Kidney epithelial cell (primary cell): ENCODE results near the gene EVL. TPM values are rescaled to one million over a fixed set of nuclear protein-coding genes. Genes with fewer than 3 reads are reported as not detected.

ENCODE experiments used
- DNase-seq: peaks from one replicate; pipeline ENCODE4 v3.0.0-alpha.2; 2010; ENCODE audit warnings: low read depth
- H3K27me3 ChIP-seq: 2 replicates; pipeline ENCODE4 v1.6.0; 2011; ENCODE audit warnings: low read length; ENCODE audit not compliant: control insufficient read depth, insufficient read depth
- H3K36me3 ChIP-seq: 2 replicates; pipeline ENCODE4 v1.5.1; 2011; ENCODE audit warnings: low read length; ENCODE audit not compliant: control insufficient read depth, insufficient read depth
- H3K4me3 ChIP-seq: 2 replicates; pipeline ENCODE4 v1.5.1; 2011; ENCODE audit warnings: low read depth, mild to moderate bottlenecking, control low read depth, low read length
- total RNA-seq: library from RNA; depleted of rRNA; stranded (reverse); fragments of >200 nt; gene quantifications from 2 replicates; pipeline ENCODE4 v1.2.3, GENCODE V29; 2015
- TF ChIP-seq, protein P1 (sequence below): IDR thresholded peaks from 2 replicates; pipeline ENCODE4 v1.5.1; 2011; ENCODE audit warnings: mild to moderate bottlenecking, moderate library complexity, low read length, control low read depth, inconsistent platforms; ENCODE audit not compliant: insufficient read depth, poor library complexity, severe bottlenecking

The EVL gene
- total RNA-seq, 1 donor from 2014 or later = 42.4 TPM

DNA sequence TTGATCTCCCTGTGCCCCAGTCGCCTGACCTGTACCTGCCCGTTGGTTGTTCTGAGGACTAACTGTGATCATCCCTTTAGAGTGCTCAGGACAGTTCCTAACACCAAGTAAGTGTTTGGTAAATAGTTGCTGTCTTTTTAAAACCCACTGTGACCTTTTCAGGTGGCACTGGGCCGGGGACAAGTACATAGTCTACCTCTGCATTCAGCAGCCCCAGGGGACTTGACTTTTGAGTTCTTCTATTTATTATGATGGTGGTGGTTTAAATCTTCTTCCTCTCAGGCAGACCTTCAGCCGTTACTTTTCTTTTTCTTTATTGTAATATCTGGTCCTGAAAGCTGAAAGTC, 38.8 kb downstream of the EVL start:
- H3K27me3 ChIP-seq = no peaks in the 10 kb centered on the region

DNA sequence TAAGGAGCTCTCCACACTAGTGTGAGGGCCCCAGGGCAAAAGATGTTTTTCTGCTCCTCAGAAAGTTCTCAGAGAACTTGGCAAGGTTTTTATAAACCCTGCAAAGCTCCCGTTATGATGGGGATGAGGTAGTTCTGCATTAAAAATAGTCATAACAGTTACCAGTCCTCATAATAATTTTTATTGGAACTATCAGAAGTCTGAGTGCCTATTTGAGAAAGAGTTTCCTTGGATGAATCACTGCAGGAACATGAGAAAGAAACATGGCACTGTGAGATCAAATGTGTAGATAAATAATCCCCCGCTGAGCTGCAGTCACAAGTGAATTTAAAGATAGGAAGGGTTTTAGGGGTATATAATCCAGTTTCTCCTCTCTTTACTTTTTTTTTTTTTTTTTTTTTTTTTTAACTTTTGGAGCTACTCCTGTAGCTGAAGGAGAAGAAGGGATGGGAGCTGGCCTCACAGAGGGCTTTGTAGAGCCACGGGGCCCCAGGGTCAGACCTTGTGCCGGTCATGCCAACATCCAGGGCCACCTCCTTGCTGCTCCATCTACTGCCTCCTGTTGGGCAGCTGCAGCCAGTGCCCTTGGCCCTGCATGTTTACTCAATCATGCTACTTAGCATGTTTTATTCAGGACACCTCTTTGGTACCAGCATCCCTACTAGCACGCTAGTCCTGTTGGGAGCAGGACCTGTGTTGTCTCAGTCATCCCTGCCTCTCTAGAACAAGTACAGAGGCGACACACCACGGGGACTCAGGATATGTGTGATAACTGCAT, 39.5 kb downstream of the EVL start:
- Histone ChIP-seq H3K4me3 (no peak overlapping the region), H3K27me3 (no peaks in the 10 kb centered on the region), H3K36me3 (no peaks in the 10 kb centered on the region)
- DNase-seq = no peak
- TF ChIP-seq, protein P1, sequence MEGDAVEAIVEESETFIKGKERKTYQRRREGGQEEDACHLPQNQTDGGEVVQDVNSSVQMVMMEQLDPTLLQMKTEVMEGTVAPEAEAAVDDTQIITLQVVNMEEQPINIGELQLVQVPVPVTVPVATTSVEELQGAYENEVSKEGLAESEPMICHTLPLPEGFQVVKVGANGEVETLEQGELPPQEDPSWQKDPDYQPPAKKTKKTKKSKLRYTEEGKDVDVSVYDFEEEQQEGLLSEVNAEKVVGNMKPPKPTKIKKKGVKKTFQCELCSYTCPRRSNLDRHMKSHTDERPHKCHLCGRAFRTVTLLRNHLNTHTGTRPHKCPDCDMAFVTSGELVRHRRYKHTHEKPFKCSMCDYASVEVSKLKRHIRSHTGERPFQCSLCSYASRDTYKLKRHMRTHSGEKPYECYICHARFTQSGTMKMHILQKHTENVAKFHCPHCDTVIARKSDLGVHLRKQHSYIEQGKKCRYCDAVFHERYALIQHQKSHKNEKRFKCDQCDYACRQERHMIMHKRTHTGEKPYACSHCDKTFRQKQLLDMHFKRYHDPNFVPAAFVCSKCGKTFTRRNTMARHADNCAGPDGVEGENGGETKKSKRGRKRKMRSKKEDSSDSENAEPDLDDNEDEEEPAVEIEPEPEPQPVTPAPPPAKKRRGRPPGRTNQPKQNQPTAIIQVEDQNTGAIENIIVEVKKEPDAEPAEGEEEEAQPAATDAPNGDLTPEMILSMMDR = no peak

More for the DNA sequence above, 38.8 kb downstream of the EVL start:
- TF ChIP-seq, protein P1 = no peak
- Histone ChIP-seq H3K4me3 (no peak overlapping the region), H3K36me3 (no peaks in the 10 kb centered on the region)
- DNase-seq = no peak

DNA sequence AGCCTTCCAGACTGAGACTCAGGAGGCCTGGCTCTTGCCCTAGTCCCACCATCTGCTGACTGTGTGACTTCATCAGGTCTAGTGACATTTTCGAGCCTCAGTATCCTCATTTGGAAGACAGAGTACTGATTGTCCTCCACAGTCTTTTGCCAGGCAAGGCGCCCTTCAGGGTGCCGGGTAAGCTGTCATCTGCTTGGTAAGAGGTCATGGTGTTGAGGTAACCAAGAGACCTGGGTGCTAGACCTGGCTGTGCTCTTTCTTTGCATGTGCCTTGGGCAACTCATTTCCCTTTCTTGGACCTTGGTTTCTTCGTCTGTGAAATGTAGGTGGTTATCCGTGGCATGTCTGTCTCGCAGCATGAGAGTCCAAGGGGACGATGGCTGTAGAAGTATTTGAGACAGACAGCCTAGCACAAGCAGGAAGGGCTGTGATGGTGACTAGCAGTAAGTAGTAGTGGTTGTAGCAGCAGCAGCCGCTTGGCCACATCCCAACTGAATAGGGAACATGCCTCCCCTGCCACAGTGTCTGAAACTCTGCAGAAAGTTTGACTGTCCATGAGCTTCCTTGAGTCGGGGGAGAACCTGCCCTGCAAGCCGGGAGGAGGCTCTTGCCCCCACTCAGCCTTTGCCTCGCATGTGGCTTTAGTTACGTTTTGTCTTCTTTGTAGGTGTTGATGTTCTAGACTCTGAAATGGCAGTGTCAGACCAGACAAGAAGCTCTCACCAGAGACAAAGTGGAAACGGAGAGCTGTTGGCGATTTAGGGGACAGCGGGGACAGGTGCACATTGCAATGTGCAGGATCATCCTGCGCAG, 40.3 kb downstream of the EVL start:
- H3K27me3 ChIP-seq = no peaks in the 10 kb centered on the region
- no peak overlapping the region for H3K4me3 ChIP-seq
- TF ChIP-seq, protein P1 = no peak
- DNase-seq = no peak
- no peaks in the 10 kb centered on the region for H3K36me3 ChIP-seq

DNA sequence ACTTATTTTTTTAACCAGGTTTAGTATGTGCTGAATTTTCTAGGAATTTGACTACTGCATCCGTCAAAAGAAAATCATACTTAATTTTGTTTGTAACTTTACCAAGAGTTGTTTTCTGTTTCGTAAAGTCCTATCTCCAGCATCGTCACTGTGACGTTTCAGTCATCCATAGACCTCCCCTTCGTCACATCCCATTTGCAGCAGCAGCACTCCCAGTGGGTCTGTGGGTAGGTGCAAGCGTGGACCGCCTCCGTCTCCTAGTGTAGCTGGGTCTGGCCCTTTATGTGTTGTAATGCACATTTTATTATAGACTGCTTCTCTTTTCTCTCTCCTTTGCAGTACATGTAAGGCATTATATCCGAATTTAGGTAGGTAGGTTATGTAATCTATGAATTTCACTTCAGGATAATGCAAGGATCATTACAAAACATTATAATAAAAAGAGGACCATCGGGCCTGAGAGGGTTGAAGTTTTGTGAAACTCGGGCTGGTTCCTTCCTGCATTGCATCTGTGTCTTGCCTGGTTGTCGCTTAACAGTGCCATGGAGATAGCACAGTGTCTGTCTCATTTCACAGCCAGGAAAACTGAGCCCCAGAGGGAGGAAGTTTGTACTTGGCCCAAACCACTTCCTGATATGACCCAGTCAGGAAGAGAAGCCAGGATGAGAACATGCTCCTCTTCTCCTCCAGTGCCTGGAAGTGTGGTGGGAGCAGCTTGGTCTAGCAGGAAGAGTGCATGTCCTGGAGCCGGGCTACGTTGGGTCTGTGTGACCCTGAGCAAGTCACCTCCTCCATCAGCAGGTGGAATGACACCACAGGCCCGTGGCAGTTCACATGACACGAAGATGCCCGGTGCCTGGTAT, 41.3 kb downstream of the EVL start:
- DNase-seq = no peak

DNA sequence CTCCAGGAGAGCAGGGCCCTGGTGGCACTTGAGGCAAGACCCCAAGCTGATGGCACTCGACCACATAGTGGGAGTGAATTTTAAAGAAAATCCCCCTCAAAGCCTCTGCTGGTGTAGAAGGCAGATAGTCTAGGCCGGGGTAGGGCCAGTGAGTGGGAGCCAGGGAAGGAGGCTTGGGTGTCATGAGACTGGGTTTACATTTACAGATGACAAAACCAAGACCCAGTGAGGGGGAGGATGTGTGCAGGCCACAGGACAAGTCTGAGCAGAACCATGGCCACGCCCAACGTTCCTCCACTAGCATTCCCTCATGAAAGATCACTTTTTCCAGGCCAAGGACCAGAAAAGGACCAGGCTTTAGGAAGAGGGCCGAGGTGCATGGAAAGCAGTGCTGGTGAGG, 42.0 kb downstream of the EVL start:
- Histone ChIP-seq H3K4me3 (no peak overlapping the region), H3K27me3 (no peaks in the 10 kb centered on the region), H3K36me3 (no peaks in the 10 kb centered on the region)
- TF ChIP-seq, protein P1 = no peak
- DNase-seq = no peak

More for the DNA sequence above, 41.3 kb downstream of the EVL start:
- H3K4me3 ChIP-seq = no peak overlapping the region
- no peaks in the 10 kb centered on the region for H3K36me3 ChIP-seq
- no peaks in the 10 kb centered on the region for H3K27me3 ChIP-seq
- TF ChIP-seq, protein P1 = no peak
